Measurements from ENCODE around the gene HLA-DPA1.
A peak's percentile ranks its signal among the peaks of the same experiment; 100 is the strongest.

HLA-DPA1 gene

GRCh38 chr6:33021917-33022316, 51.5 kb downstream of the HLA-DPA1 start:
- Histone ChIP-seq H3K9me3 (ENCODE audit: low read depth, low read length) (0 out of 2 replicates have a peak, but pooled peaks cover 3% of the 10 kb centered on the region), H3K4me3 (no peak overlapping the region), H3K27ac (no peak overlapping the region), H3K9ac (ENCODE audit: insufficient read length) (no peak overlapping the region), H3K36me3 (ENCODE audit: insufficient read depth, low read length) (no peaks in the 10 kb centered on the region)
- no peak for DNase-seq (ENCODE audit: low read depth, low spot score)
- TF ChIP-seq FOXP2 (optimal IDR thresholded peaks at IDR 0.05; ENCODE audit: control extremely low read depth, extremely low read length, insufficient read depth) (no peak), EZH2 (IDR thresholded peaks at IDR 0.05) (no peak), POLR2AphosphoS5 (IDR thresholded peaks at IDR 0.05; ENCODE audit: borderline replicate concordance, low read depth, low read length) (no peak)

DNA sequence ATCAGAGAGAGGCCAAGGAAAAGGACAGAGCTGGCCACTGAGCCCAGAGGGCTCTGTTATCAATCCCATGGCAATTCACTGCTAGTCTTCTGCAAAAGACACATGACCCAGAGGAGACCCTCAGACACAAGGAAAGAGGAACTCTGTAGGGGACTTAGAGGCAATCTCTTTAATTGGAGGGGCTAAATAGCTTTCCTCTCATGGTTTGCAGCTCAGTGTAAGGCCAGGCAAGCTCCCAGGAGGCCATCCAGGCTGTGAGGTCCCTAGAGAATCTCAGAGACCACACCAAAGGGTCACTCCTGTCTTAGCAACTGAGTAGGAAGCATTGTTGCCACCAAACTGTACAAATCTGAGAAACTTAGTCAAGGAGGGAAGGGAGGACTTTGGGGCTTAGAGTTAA, 54.1 kb downstream of the HLA-DPA1 start:
- H3K36me3 ChIP-seq (ENCODE audit: insufficient read depth, low read length) = no peaks in the 10 kb centered on the region
- no peak for DNase-seq (ENCODE audit: low read depth, low spot score)
- no peak for TF ChIP-seq POLR2AphosphoS5 (IDR thresholded peaks at IDR 0.05; ENCODE audit: borderline replicate concordance, low read depth, low read length)
- TF ChIP-seq EZH2 (IDR thresholded peaks at IDR 0.05) = no peak
- TF ChIP-seq FOXP2 (optimal IDR thresholded peaks at IDR 0.05; ENCODE audit: control extremely low read depth, extremely low read length, insufficient read depth) = no peak
- no peak overlapping the region for H3K27ac ChIP-seq
- H3K9me3 ChIP-seq (ENCODE audit: low read depth, low read length) = no peaks in the 10 kb centered on the region
- no peak overlapping the region for H3K9ac ChIP-seq (ENCODE audit: insufficient read length)
- no peak overlapping the region for H3K4me3 ChIP-seq

DNA sequence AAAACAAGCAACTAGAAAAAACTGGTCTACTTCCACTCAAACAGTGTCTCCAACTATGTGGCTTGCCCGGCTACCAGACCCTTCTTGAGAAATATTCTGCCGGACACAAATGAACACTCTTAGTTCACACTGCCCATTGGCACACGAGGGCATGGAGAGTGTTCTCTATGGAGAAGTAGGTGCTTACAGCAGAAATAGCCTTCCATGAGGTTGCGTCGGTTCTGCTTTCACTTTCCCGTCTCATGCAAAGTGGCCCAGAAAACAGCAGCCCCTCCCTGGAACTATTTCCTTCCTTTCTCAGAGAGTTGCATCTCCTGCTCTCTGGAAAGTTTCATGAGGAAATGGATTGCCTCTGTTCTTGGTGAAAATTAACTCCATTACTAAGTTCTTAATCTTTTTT, 54.5 kb downstream of the HLA-DPA1 start:
- H3K27ac ChIP-seq = no peak overlapping the region
- no peak for DNase-seq (ENCODE audit: low read depth, low spot score)
- no peak for TF ChIP-seq POLR2AphosphoS5 (IDR thresholded peaks at IDR 0.05; ENCODE audit: borderline replicate concordance, low read depth, low read length)
- no peak for TF ChIP-seq EZH2 (IDR thresholded peaks at IDR 0.05)
- TF ChIP-seq FOXP2 (optimal IDR thresholded peaks at IDR 0.05; ENCODE audit: control extremely low read depth, extremely low read length, insufficient read depth) = no peak
- H3K36me3 ChIP-seq (ENCODE audit: insufficient read depth, low read length) = no peaks in the 10 kb centered on the region
- H3K9me3 ChIP-seq (ENCODE audit: low read depth, low read length) = no peaks in the 10 kb centered on the region
- H3K4me3 ChIP-seq = no peak overlapping the region
- no peak overlapping the region for H3K9ac ChIP-seq (ENCODE audit: insufficient read length)

GRCh38 chr6:33018418-33018817, 55.0 kb downstream of the HLA-DPA1 start:
- Histone ChIP-seq H3K36me3 (ENCODE audit: insufficient read depth, low read length) (no peaks in the 10 kb centered on the region), H3K9me3 (ENCODE audit: low read depth, low read length) (no peaks in the 10 kb centered on the region), H3K27ac (no peak overlapping the region), H3K9ac (ENCODE audit: insufficient read length) (no peak overlapping the region), H3K4me3 (no peak overlapping the region)
- no peak for DNase-seq (ENCODE audit: low read depth, low spot score)
- TF ChIP-seq POLR2AphosphoS5 (IDR thresholded peaks at IDR 0.05; ENCODE audit: borderline replicate concordance, low read depth, low read length) (no peak), EZH2 (IDR thresholded peaks at IDR 0.05) (no peak), FOXP2 (optimal IDR thresholded peaks at IDR 0.05; ENCODE audit: control extremely low read depth, extremely low read length, insufficient read depth) (no peak)

DNA sequence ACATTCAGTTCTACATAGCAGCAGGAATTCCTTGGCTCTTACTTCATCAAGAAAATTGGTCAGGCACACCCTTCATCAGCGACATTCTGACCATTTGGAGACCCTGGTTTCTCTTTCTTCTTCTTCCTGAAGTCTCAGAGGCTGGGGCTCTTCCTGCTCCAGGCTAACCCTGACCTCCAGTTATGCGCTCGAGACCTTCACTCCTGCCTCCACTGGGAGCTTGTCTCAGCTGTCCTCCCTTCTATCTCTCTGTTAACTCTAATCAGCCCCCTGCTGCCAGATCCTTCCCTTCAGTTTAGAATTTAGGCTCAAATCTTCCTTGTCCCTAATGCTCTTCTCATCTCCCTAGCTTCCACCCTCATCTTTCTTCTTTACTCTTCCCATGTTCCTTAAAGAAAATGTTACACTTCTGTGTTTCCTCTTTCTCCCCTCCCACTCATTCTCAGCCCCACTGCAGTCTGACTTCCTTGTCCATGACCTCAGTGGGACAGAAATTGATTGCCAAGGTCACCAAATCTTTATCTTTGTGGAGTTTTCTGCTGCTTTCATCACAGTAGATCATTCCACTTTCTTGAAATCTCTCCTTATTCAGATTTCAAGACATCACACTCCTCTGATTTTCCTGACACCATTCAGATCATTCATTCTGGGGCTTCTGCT, 55.6 kb downstream of the HLA-DPA1 start:
- H3K9ac ChIP-seq (ENCODE audit: insufficient read length) = no peak overlapping the region
- no peaks in the 10 kb centered on the region for H3K36me3 ChIP-seq (ENCODE audit: insufficient read depth, low read length)
- TF ChIP-seq POLR2AphosphoS5 (IDR thresholded peaks at IDR 0.05; ENCODE audit: borderline replicate concordance, low read depth, low read length) (no peak), EZH2 (IDR thresholded peaks at IDR 0.05) (no peak), FOXP2 (optimal IDR thresholded peaks at IDR 0.05; ENCODE audit: control extremely low read depth, extremely low read length, insufficient read depth) (no peak)
- no peak overlapping the region for H3K4me3 ChIP-seq
- no peak overlapping the region for H3K27ac ChIP-seq
- no peak for DNase-seq (ENCODE audit: low read depth, low spot score)
- no peaks in the 10 kb centered on the region for H3K9me3 ChIP-seq (ENCODE audit: low read depth, low read length)

DNA sequence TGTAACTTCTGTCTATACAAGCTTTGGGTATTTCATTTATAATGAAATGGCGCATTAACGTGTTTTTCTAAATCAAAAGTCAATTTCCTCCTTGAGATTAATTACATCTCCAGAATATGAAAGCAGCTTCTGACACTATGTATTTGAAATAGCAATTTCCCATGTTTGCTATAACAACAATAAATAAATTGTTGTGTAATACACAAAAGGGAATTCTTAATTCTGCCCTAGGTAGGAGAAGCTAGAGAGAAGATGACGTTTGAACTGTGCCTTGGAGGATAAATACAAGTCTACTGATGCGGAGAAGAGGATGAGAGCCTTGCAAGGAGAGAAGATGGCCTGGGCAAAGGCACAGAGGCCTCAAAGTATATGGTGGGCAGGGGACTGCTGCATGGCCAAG, 56.4 kb downstream of the HLA-DPA1 start:
- Histone ChIP-seq H3K4me3 (no peak overlapping the region), H3K36me3 (ENCODE audit: insufficient read depth, low read length) (no peaks in the 10 kb centered on the region), H3K9ac (ENCODE audit: insufficient read length) (no peak overlapping the region), H3K9me3 (ENCODE audit: low read depth, low read length) (no peaks in the 10 kb centered on the region), H3K27ac (no peak overlapping the region)
- TF ChIP-seq FOXP2 (optimal IDR thresholded peaks at IDR 0.05; ENCODE audit: control extremely low read depth, extremely low read length, insufficient read depth) (no peak), EZH2 (IDR thresholded peaks at IDR 0.05) (no peak), POLR2AphosphoS5 (IDR thresholded peaks at IDR 0.05; ENCODE audit: borderline replicate concordance, low read depth, low read length) (no peak)
- no peak for DNase-seq (ENCODE audit: low read depth, low spot score)

- Histone ChIP-seq H3K36me3 (ENCODE audit: insufficient read depth, low read length) (no peaks in the 10 kb centered on the region), H3K27ac (no peak overlapping the region), H3K4me3 (no peak overlapping the region), H3K9ac (ENCODE audit: insufficient read length) (no peak overlapping the region), H3K9me3 (ENCODE audit: low read depth, low read length) (no peaks in the 10 kb centered on the region)
- no peak for DNase-seq (ENCODE audit: low read depth, low spot score)
- no peak for TF ChIP-seq EZH2 (IDR thresholded peaks at IDR 0.05)
- no peak for TF ChIP-seq POLR2AphosphoS5 (IDR thresholded peaks at IDR 0.05; ENCODE audit: borderline replicate concordance, low read depth, low read length)
- TF ChIP-seq FOXP2 (optimal IDR thresholded peaks at IDR 0.05; ENCODE audit: control extremely low read depth, extremely low read length, insufficient read depth) = no peak
Measured at GRCh38 chr6:33015798-33016197, 57.7 kb downstream of the HLA-DPA1 start.

DNA sequence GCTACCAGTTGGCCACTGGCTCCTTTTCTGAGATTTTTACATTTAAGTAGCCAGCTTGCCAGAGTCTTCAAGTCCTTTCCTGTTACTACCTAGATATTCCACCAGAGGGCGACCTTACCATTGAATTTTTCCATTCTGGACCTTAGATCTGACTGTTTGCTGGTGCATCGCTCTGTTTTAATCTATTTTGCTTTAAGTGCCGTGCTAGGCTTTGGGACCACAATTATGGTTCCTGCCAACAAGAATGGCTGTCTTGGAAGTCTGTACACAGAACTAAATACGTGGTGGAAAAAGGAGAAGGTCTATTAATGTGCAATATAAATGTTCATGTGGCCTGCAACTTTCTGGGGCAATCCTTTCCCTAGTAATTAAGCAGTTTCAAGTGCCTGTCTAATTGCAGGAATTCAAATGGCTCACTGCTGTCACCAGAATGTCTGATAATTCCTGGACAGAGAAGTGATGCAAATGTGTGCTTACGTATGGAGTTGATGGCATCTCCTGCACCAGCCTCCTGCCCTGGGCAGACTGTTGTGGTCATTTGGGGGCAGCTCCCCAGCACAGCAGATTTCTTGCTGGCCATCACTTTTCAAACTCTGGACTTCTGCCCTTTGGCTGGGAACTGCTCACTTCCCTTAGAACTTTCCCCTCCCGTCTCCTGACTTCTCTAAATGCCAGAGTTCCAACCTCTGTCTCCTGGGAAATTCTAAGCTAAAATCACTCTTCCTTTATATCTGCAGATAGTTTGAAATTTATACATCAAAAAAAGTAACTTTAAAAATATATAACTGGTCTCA, 58.4 kb downstream of the HLA-DPA1 start:
- no peak overlapping the region for H3K27ac ChIP-seq
- DNase-seq (ENCODE audit: low read depth, low spot score) = peak; percentile 87
- H3K9me3 ChIP-seq (ENCODE audit: low read depth, low read length) = no peaks in the 10 kb centered on the region
- H3K36me3 ChIP-seq (ENCODE audit: insufficient read depth, low read length) = no peaks in the 10 kb centered on the region
- no peak overlapping the region for H3K9ac ChIP-seq (ENCODE audit: insufficient read length)
- no peak overlapping the region for H3K4me3 ChIP-seq
- TF ChIP-seq FOXP2 (optimal IDR thresholded peaks at IDR 0.05; ENCODE audit: control extremely low read depth, extremely low read length, insufficient read depth) (no peak), POLR2AphosphoS5 (IDR thresholded peaks at IDR 0.05; ENCODE audit: borderline replicate concordance, low read depth, low read length) (no peak)
